H7 (cell line): ENCODE measurements around the gene LGALS12. TPM values are rescaled to one million over a fixed set of nuclear protein-coding genes. Genes with fewer than 3 reads are reported as not detected.
A peak's percentile ranks its signal among the peaks of the same experiment; 100 is the strongest.
"Not testable (repeated sequence)": the region's sequence is repeated elsewhere in the genome, so short reads cannot be mapped to it uniquely, and the experiment has no call there.

Source experiments
- DNase-seq: peaks from one replicate; pipeline ENCODE4 v3.0.0; 2012
- H3K27me3 ChIP-seq: 2 replicates; pipeline ENCODE4 v1.6.0; 2011; ENCODE audit warnings: mild to moderate bottlenecking, low read length; ENCODE audit not compliant: control insufficient read depth, insufficient read depth
- H3K36me3 ChIP-seq: replicated peaks from 2 replicates; pipeline ENCODE4 v1.5.1; 2011; ENCODE audit warnings: low read length; ENCODE audit not compliant: control insufficient read depth, insufficient read depth
- H3K4me3 ChIP-seq: 2 replicates; pipeline ENCODE4 v1.5.1; 2011; ENCODE audit warnings: low read depth, mild to moderate bottlenecking, control low read depth, low read length, moderate library complexity; ENCODE audit not compliant: insufficient read depth
- total RNA-seq: library from RNA; depleted of rRNA; stranded (reverse); fragments of >200 nt; shearing (Covaris generic); gene quantifications from 2 replicates; pipeline ENCODE4 v1.2.3, GENCODE V29; 2014

Gene LGALS12
- total RNA-seq, 1 experiment from 2014 or later = 16.6 TPM

GRCh38 chr11:63512816-63513215, 6.9 kb downstream of the LGALS12 start:
- H3K36me3 ChIP-seq = no peaks in the 10 kb centered on the region
- DNase-seq = no peak
- H3K27me3 ChIP-seq = no peaks in the 10 kb centered on the region
- H3K4me3 ChIP-seq = no peak overlapping the region

- H3K4me3 ChIP-seq = no peak overlapping the region
- no peaks in the 10 kb centered on the region for H3K36me3 ChIP-seq
- H3K27me3 ChIP-seq = no peaks in the 10 kb centered on the region
- DNase-seq = no peak
Observed at GRCh38 chr11:63516109-63516508, 10.2 kb downstream of the LGALS12 start.

GRCh38 chr11:63517156-63517555, 11.3 kb downstream of the LGALS12 start:
- Histone ChIP-seq H3K27me3 (no peaks in the 10 kb centered on the region), H3K4me3 (no peak overlapping the region), H3K36me3 (no peaks in the 10 kb centered on the region)
- DNase-seq = no peak

- H3K4me3 ChIP-seq = no peak overlapping the region
- H3K27me3 ChIP-seq = no peaks in the 10 kb centered on the region
- no peaks in the 10 kb centered on the region for H3K36me3 ChIP-seq
- no peak for DNase-seq
Observed at GRCh38 chr11:63518548-63518947, 12.7 kb downstream of the LGALS12 start.

- Histone ChIP-seq H3K4me3 (no peak overlapping the region), H3K36me3 (no peaks in the 10 kb centered on the region), H3K27me3 (no peaks in the 10 kb centered on the region)
- no peak for DNase-seq
Observed at GRCh38 chr11:63520606-63521170, 14.8 kb downstream of the LGALS12 start.

- H3K4me3 ChIP-seq = no peak overlapping the region
- no peak for DNase-seq
- no peaks in the 10 kb centered on the region for H3K36me3 ChIP-seq
- no peaks in the 10 kb centered on the region for H3K27me3 ChIP-seq
Observed at GRCh38 chr11:63521896-63522295, 16.0 kb downstream of the LGALS12 start.

GRCh38 chr11:63523151-63523550, 17.3 kb downstream of the LGALS12 start:
- no peak overlapping the region for H3K4me3 ChIP-seq
- no peak for DNase-seq
- H3K36me3 ChIP-seq = no peaks in the 10 kb centered on the region
- H3K27me3 ChIP-seq = no peaks in the 10 kb centered on the region

GRCh38 chr11:63527667-63528066, 21.8 kb downstream of the LGALS12 start:
- Histone ChIP-seq H3K4me3 (no peak overlapping the region), H3K36me3 (no peaks in the 10 kb centered on the region), H3K27me3 (no peaks in the 10 kb centered on the region)
- DNase-seq = no peak

GRCh38 chr11:63528156-63528555, 22.3 kb downstream of the LGALS12 start:
- H3K27me3 ChIP-seq, DNase-seq, H3K36me3 ChIP-seq, H3K4me3 ChIP-seq: not testable (repeated sequence)

GRCh38 chr11:63528729-63529278, 22.9 kb downstream of the LGALS12 start:
- H3K27me3 ChIP-seq, DNase-seq, H3K4me3 ChIP-seq, H3K36me3 ChIP-seq: not testable (repeated sequence)

GRCh38 chr11:63529373-63529772, 23.5 kb downstream of the LGALS12 start:
- H3K36me3 ChIP-seq, DNase-seq, H3K4me3 ChIP-seq, H3K27me3 ChIP-seq: not testable (repeated sequence)

- no peaks in the 10 kb centered on the region for H3K36me3 ChIP-seq
- H3K4me3 ChIP-seq = no peak overlapping the region
- H3K27me3 ChIP-seq = no peaks in the 10 kb centered on the region
- no peak for DNase-seq
Observed at GRCh38 chr11:63530021-63530420, 24.1 kb downstream of the LGALS12 start.

GRCh38 chr11:63531074-63531792, 25.3 kb downstream of the LGALS12 start:
- H3K4me3 ChIP-seq, H3K27me3 ChIP-seq, H3K36me3 ChIP-seq: not testable (repeated sequence)
- peak; percentile 21 for DNase-seq

- Histone ChIP-seq H3K36me3 (no peaks in the 10 kb centered on the region), H3K4me3 (no peak overlapping the region), H3K27me3 (no peaks in the 10 kb centered on the region)
- DNase-seq = no peak
Observed at GRCh38 chr11:63532117-63532516, 26.2 kb downstream of the LGALS12 start.

- Histone ChIP-seq H3K36me3 (no peaks in the 10 kb centered on the region), H3K27me3 (no peaks in the 10 kb centered on the region), H3K4me3 (no peak overlapping the region)
- DNase-seq = peak; percentile 13
Observed at GRCh38 chr11:63532799-63533475, 27.1 kb downstream of the LGALS12 start.
